Measurements from ENCODE around the gene C6orf136. TPM values are rescaled to one million over a fixed set of nuclear protein-coding genes. Genes with fewer than 3 reads are reported as not detected.
"Not testable (repeated sequence)": the region's sequence is repeated elsewhere in the genome, so short reads cannot be mapped to it uniquely, and the experiment has no call there.

Gene C6orf136
- total RNA-seq, 1 donor from 2014 or later, result 12.0 TPM

- H3K27me3 Mint-ChIP-seq (ENCODE audit: low read depth), result no peaks in the 10 kb centered on the region
- H3K4me1 Mint-ChIP-seq, result no peaks in the 10 kb centered on the region
- TF ChIP-seq, protein P1, sequence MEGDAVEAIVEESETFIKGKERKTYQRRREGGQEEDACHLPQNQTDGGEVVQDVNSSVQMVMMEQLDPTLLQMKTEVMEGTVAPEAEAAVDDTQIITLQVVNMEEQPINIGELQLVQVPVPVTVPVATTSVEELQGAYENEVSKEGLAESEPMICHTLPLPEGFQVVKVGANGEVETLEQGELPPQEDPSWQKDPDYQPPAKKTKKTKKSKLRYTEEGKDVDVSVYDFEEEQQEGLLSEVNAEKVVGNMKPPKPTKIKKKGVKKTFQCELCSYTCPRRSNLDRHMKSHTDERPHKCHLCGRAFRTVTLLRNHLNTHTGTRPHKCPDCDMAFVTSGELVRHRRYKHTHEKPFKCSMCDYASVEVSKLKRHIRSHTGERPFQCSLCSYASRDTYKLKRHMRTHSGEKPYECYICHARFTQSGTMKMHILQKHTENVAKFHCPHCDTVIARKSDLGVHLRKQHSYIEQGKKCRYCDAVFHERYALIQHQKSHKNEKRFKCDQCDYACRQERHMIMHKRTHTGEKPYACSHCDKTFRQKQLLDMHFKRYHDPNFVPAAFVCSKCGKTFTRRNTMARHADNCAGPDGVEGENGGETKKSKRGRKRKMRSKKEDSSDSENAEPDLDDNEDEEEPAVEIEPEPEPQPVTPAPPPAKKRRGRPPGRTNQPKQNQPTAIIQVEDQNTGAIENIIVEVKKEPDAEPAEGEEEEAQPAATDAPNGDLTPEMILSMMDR (IDR thresholded peaks at IDR 0.05; ENCODE audit: unreplicated experiment), result no peak
- H3K27ac Mint-ChIP-seq, result no peak overlapping the region
- DNase-seq (ENCODE audit: low spot score in 2 of 2, unreplicated experiment in 2 of 2), result no peak
- H3K4me3 Mint-ChIP-seq, result no peak overlapping the region
- no peaks in the 10 kb centered on the region for H3K9me3 Mint-ChIP-seq
- peaks cover 53% of the 10 kb centered on the region for H3K36me3 Mint-ChIP-seq
Observed at GRCh38 chr6:30657454-30657853, 10.5 kb downstream of the C6orf136 start.

GRCh38 chr6:30657922-30658321 is 11.0 kb downstream of the C6orf136 start:
- H3K4me1 Mint-ChIP-seq; DNase-seq (ENCODE audit: low spot score in 2 of 2, unreplicated experiment in 2 of 2); H3K4me3 Mint-ChIP-seq; H3K27ac Mint-ChIP-seq; H3K9me3 Mint-ChIP-seq; H3K27me3 Mint-ChIP-seq (ENCODE audit: low read depth): not testable (repeated sequence)
- H3K36me3 Mint-ChIP-seq, result peaks cover 55% of the 10 kb centered on the region

DNA sequence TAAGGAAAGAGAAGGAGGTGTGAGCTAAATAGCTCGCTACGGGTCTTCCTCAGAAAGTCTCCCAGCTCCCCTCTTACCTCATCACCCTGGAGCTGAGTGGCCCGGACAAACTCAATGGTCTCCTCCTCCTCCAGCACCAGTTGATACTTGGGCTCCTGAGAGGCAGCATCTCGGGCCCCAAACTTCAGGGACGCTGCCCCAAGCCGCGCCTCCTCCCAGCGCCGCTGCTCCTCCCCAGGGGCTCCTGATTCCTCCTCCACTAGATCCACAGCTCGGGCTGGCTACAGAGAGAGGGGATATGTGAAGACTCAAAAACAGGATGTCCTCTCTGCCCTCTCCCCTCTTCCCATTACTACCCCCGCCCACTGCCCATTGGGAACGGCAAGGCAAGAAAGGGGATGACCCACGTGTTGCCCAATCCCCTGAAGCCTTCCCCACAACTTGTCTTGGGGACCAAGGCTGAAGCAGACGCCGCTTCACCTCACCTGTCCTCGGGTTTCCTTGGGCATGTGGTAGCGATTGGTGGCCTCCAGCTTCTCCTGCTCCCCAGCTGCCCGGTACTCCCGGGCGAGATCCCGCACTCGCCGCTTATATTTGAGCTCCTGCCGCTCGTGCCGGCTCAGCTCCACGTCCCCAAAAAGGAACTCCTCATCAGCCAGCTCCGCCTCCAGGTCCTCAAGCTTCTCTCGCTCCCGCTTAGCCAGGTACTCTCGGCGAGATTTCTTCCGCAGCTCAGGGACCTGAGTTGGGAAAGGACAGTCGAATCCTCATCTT is 18.2 kb downstream of the C6orf136 start:
- Mint-ChIP-seq H3K27me3 (ENCODE audit: low read depth) (no peaks in the 10 kb centered on the region), H3K9me3 (no peaks in the 10 kb centered on the region), H3K27ac (no peak overlapping the region), H3K36me3 (peaks cover 40% of the 10 kb centered on the region), H3K4me3 (no peak overlapping the region), H3K4me1 (no peaks in the 10 kb centered on the region)
- DNase-seq (ENCODE audit: low spot score in 2 of 2, unreplicated experiment in 2 of 2), result no peak
- TF ChIP-seq, protein P1 (IDR thresholded peaks at IDR 0.05; ENCODE audit: unreplicated experiment), result no peak

GRCh38 chr6:30666300-30666699 is 19.4 kb downstream of the C6orf136 start:
- not testable (repeated sequence) for H3K9me3 Mint-ChIP-seq; H3K4me3 Mint-ChIP-seq; H3K27me3 Mint-ChIP-seq (ENCODE audit: low read depth); DNase-seq (ENCODE audit: low spot score in 2 of 2, unreplicated experiment in 2 of 2); H3K27ac Mint-ChIP-seq; H3K4me1 Mint-ChIP-seq
- peaks cover 43% of the 10 kb centered on the region for H3K36me3 Mint-ChIP-seq

DNA sequence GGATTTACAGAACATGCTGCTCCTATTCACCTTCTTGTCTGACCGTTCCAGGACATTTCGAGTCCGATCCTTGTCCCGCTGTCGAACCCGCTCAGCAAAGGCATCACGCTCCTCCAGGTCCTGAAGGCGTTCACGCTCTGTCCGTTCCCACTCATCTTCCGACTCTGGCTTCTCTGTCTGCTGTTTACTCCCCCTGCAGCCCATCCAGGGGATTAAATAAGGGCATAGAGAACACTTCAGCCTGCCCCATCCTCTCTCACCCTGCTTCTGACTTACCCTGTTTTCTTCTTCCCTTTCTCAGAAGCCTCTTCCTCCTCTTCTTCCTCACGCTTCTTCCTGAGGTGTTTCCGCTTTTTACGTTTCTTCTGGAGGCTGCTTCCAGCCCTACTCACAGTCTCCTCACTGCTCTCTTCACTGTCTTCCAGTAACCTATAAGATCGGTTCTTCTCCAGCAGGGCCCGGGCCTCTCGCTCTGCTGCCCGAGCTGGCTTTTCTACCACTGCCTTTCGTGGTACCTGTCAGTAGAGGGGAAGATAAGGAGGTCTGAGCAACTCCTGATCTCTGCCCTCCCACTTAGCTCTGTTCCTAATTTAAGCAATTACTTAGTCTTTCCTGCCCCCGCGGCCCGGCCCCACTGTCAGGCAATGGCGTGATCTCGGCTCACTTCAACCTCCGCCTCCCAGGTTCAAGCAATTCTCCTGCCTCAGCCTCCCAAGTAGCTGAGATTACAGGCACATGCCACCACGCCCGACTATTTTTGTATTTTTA is 24.0 kb downstream of the C6orf136 start:
- peaks cover 13% of the 10 kb centered on the region for H3K4me1 Mint-ChIP-seq
- DNase-seq (ENCODE audit: low spot score in 2 of 2, unreplicated experiment in 2 of 2), result no peak
- TF ChIP-seq, protein P1 (IDR thresholded peaks at IDR 0.05; ENCODE audit: unreplicated experiment), result no peak
- no peaks in the 10 kb centered on the region for H3K9me3 Mint-ChIP-seq
- H3K36me3 Mint-ChIP-seq, result peaks cover 19% of the 10 kb centered on the region
- peak overlapping the region; percentile 87 for H3K4me3 Mint-ChIP-seq
- H3K27me3 Mint-ChIP-seq (ENCODE audit: low read depth), result no peaks in the 10 kb centered on the region
- H3K27ac Mint-ChIP-seq, result peak overlapping the region; percentile 51

DNA sequence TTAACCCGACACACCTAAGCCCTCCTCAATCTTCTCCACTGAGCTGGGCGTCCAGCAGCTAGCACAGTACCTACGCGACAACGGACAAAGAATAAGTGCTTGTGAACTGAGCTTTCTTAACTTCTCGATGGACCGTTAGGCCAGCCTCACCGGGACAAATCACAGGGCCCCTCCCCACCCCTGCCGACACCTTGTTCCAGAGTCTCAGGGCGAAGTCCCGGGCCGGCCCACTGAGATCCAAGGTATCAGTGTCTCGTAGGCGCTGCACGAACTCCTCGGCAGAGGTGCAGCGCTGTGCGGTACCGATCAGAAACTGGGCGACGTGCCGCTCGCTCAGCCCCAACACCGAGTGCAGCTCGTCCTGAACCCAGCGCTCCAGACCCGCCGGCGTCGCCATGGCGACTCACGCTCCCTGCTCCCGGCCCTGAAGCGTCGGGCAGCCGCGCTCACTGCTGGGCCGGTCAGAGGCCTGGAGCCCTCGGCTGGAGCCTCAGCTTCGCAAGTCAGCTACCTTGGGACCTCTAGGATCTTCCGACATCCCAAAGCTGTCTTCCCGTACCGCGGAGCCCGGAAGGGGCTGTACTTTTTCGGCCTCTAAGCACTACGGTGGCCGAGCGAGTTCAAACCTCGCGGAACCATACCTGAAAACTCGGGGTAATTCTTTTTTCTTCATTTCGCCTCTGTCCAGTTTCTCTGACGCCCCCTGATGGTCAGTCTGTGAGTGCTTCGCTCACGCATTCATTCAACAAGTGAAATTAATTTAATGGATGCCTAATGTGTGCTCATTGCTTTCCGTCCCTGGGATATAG is 25.7 kb downstream of the C6orf136 start, which contains the start of gene DHX16:
TSS of gene DHX16 (minus strand) at position 562 of the 809 bp plus-strand sequence. CDS start at position 397, 165 bp downstream.
- TF ChIP-seq, protein P1 (IDR thresholded peaks at IDR 0.05; ENCODE audit: unreplicated experiment), result peak; percentile 84
- Mint-ChIP-seq H3K27me3 (ENCODE audit: low read depth) (no peaks in the 10 kb centered on the region), H3K9me3 (no peaks in the 10 kb centered on the region), H3K4me3 (peak within 1 kb of the TSS; percentile 87), H3K27ac (peak within 1 kb of the TSS; percentile 84), H3K4me1 (peaks cover 13% of the 10 kb centered on the region), H3K36me3 (peaks cover 25% of the 10 kb centered on the region)
- DNase-seq (ENCODE audit: low spot score in 2 of 2, unreplicated experiment in 2 of 2), result peak; percentile 82 to 91

Data from mesothelial cell of epicardium (in vitro differentiated cells).